Activated T-cell treated with anti-CD3 and anti-CD28 coated beads for 24 hours (primary cell): Measurements from ENCODE around the gene SYNJ2.
A peak's percentile ranks its signal among the peaks of the same experiment; 100 is the strongest.

ENCODE experiments used
- DNase-seq: peaks from one replicate; pipeline ENCODE4 v3.0.0-alpha.2; 2020; ENCODE audit warnings: low read depth

Gene SYNJ2

DNA sequence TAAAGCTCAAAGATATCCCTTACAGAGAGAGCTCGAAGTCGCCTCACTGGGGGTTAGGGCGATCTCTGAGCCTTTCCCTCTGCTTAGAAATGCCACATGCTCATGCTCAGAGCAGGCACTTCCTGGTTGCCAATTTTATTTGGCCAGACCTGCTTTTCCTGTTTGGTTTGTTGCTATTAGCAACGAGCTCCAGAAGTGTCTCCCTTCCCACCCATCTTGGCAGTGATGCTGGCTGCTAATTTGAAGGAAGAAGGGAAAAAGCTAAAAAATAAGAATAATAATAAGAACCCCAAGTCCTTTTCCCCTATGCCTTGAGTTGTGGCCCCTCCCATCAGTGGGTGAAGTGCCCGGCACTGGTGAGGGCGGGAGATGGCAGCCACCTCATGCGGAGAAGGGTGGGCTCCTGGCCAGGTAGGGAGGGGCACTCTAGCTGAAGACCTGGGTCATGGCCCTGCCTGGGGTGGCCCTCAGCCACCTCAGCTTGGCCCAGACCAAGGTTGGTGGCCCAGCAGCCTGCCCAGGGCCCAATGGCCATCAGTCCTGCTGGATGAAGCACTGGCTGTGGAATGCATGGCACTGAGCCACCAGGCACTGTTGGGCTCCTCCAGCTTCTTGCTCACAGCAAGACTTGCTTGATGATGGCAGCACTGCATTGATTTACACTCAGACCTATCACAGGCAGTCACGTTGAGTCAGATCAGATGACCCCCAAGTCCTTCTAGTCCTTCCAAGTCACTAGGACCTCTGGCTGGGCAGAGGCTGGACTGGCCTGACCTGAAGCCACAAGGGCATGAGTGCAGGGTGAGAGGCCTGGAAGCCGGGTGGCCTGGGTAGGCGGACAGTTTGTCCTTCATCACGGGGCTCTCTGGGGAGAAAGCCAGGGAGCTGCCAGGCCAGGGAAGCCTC is 79.0 kb downstream of the SYNJ2 start:
- DNase-seq = no peak

DNA sequence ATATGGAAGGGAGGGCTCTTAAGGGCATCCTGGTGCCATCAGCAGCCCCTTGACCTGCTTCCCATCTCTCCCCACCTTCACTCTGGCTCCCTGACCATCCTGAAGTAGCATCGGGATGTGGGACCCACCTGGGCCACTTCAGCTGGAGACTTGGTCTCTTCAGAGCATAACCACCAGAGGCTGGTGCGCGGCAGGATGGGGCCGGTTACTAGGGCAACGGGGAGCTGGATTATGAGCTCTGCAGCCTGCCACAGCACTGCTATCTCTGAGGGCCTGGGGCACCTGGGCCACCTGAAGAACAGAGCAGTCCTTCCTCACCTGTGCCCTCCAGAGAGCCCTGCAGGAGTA is 79.7 kb downstream of the SYNJ2 start:
- DNase-seq = no peak

DNA sequence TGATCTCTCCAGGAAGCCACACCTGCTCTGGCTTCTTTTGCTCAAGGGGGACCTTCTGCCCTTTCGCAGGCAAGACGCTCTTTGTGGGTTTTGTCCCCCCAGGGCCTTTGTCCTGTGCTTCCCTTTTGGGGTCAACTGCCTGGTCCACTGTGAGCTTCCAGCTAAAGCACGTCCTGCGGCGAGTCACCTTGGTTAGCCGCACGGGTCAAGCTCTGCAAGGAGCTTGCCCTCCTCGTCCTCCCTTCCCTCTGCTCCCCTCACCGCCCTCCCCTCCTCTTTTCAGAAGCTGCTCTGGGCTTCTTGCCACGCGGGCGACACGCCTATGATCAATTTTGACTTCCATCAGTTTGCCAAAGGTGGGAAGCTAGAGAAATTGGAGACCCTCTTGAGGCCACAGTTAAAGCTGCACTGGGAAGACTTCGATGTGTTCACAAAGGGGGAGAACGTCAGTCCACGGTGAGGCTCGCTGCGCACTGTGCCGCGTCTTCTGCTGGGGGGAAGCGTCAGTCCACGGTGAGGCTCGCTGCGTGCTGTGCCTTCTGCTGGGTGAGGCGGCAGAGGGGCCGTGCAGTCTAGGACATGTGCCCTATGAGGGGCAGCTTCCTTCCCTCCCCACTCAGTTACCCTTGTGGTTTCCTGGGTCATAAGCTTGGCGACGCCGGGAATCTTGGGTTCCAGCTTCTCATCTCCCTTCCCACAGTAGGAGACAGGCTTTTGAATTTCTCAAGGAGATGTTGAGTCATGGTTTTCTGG is 80.2 kb downstream of the SYNJ2 start:
- no peak for DNase-seq

DNA sequence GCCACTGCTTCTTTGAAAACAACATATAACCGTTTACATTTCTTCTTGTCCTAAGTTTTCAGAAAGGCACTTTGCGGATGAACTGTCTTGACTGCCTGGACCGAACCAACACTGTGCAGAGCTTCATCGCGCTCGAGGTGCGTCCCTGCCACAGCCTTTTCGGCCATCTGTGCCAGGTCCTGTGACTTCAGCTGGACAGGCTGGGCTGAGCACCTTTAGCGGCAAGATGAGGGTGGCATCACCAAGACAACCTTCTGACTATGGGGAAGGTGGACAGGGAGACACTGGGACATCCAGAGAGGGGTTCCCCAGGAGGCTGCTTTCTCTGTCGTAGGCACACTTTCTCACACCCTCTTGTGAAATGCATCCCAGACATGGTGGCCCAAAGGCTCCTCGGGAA is 82.1 kb downstream of the SYNJ2 start:
- DNase-seq = no peak

DNA sequence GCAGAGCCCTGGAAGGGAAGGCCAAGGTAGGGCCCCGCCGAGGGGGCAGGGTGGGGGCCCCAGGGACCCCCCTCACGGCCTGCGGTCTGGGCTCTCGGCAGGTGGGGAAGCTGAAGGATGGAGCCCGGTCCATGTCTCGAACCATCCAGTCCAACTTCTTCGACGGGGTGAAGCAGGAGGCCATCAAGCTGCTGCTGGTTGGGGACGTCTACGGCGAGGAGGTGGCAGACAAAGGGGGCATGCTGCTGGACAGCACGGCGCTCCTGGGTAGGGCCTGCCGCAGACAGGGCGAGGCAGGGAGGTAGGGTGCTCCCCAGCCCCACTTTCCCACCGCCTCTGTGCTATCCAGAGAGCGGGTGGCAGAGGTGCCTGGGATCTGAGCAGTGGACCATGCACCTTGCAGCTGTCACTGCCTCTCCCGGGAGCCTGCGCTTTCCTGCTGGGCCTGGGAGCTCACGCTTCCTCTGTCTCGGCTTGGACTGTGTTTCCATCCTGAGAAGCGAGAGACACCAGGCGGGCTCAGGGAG is 83.1 kb downstream of the SYNJ2 start:
- no peak for DNase-seq

DNA sequence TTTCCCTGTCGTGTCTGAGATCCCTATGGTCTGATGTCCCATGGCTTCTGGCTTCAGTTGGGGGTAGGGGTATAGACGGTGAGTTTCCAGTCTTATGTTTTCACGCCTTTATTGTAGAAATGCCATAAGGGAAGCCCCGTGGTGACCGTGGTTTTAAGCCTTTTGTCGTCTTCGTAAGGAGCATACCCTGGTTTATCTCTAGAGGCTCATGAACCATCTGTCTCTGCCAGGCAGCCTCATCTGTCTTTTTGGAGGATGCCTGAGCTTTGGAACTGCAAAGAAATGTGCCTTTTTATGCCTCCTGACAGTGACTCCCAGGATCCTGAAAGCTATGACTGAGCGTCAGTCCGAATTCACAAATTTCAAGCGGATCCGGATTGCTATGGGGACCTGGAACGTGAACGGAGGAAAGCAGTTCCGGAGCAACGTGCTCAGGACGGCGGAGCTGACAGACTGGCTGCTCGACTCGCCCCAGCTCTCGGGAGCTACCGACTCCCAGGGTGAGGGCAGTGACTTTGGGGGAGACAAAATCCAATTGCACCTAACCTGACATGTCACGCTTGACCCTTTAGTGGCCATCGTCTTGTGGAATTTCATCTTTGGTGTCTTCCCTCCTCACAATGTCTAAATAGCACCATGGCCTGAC is 84.6 kb downstream of the SYNJ2 start:
- no peak for DNase-seq

DNA sequence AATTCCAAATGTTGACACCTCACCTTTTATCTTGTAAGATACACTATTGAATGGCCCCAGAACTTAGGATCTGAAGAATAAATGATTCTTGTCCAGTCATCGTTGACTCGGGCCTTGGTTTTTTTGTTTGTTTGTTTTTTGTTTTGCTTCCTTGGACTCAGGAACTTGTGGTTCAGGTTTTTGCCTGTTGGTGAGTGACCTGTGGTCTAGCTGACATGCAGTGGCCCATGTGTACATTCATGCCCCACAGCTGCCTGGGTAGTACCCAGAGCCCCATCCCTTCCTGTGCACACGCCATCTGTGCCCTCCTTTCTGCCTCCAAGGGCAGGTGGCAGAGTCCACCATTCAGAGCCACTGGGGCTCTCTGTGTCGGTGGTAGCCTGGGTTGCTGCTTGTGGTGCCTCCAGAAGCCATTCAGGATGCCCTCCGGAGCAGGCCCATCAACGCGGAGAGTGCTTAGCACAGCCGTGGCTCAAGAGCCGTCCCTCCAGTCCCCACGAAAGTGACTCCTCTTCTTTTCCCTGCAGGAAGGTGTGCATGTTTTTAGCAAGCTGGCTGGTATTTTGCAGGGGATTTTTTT is 85.9 kb downstream of the SYNJ2 start:
- no peak for DNase-seq

DNA sequence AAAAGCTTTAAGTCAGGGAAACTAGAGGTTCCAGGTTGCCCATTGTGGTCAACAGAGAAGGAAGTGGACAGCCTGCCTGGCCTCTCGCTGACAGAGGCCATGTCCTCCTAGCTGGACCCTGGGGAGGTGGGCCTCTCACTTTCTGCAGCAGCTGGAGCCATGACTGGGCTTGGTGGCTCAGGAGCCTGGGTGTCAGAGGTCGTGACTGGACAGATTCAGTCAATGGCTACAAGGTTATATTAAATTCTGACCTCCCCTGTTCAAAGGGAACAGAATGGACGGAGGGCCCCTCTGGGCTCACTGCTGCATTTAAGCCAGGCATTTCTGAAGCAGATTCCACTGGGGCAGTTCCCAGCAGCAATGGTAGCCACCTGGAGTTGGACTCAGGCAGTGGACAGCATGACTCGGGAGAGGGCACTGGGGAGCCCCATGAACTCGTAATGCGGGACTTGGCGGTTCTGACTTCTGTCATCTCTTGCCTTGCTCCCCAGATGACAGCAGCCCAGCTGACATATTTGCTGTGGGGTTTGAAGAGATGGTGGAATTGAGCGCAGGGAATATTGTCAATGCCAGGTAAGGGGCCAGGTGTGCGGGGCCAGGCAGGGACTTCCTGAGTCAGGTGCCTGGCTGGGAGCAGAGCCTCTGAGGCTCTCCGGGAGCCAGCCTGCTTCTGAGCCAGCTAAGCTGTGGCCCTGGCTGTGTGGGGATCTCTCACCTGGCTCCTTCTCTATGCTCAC is 86.7 kb downstream of the SYNJ2 start:
- DNase-seq = no peak

DNA sequence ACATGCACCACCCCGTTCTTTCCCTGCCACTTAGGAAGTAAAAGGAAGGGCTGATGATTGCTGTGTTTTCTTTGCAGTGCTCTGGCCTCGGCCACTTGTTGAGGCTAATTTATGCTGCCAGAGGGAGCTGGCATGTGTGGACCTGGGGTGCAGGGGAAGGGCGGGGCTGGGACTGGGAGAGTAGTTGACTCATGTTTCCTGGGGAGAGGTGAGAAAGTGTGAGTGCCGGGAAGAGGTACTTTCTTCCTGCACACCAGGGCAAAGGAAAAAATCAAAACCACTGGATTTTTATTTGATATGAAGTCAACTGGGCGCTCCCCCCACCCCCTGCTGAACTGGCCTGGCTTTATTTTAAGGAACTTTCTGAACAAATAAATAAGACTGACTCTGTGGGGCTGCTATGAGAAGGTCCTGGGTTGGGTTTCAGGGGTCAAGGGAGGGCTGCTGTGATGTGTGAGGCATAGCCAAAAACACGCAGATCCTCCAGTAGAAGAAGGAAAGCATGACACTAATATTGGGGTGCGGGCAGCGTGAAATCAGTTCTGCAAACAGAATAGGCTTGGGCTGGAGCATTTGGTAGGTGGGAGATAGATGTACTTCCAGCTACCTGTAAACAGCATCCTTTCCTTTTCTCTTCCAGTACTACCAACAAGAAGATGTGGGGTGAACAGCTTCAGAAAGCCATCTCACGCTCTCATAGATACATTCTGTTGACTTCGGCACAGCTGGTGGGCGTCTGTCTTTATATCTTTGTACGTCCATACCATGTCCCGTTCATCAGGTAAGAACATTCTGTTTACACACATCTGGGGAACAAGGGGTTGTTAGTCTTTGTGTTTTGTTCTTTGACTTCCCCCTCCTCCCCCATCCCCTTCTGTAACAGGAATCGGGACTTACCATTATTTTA is 87.5 kb downstream of the SYNJ2 start:
- DNase-seq = no peak

DNA sequence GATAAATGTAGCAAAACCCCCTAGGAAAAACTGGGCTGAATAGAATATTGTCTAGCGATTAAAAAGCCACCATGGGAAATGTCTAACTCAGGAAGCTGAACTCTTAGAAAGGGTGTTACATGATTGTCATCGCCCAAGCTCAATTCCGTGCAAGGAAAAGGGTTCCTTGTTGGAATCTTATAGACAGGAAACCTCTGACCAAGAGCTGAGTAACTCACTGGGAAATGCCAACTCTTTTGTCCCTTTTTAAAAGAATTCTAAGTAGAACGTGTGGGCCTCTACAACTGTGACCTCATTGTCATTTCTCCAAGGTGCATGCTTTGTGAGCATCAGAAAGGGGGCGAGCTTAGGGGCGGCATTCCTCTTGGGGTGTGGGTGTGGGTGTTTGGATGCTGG is 88.1 kb downstream of the SYNJ2 start:
- DNase-seq = no peak

DNA sequence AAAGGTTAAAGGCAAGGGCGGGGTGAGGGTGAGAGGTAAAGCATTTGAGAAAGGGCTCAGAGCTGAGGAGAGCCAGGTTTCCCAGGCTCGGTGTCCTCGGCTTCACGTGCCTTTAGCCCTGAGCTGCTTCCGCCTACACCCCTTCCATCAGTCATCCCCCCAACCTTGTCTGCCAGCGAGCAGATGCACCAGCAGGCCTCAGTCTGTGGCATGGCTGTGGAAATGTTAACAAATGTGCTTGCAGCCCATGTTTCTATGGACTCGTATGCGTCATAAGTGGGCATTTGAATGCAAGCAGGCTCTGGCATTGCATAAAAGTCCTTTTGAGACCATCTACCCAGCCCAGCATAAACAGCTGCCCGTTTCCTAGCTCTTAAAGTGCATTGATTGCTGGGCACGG is 88.8 kb downstream of the SYNJ2 start:
- no peak for DNase-seq

DNA sequence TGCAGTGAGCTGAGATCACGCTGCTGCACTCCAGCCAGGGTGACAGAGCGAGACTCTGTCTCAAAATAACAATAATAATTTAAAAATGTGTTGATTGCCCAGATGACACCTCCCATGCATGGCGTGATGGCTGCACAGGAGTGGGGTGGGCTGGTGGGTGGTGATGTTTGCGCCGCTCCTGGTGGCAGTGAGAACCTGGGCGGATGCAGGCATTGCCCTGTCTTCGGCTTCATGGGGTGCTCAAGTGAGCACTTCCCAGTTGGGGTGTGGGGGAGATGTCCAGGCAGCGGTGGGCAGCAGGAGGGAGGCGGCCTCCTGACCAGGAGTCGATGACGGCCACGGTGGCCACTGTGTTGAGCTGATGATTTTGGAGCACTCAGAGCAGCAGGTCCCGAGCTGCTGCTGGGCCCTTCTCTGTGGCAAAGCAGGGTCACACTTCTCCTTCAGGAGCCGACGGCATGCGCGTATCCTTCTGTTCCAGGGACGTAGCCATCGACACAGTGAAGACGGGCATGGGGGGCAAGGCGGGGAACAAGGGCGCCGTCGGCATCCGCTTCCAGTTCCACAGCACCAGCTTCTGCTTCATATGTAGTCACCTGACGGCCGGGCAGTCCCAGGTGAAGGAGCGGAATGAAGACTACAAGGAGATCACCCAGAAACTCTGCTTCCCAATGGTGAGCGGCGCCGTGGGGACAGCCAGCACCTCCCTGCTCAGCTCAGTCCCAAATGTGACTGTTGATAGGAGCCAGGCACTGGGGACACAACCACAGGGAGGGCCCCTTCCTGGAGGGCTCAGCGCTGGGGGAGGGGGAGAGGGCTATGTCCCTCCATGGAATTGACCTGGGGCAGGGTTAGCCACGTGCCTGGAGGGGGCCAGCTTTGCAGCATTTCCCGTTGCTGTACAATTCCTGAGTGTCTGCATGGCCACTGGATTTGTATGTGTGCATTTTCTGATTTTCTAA is 89.7 kb downstream of the SYNJ2 start:
- DNase-seq = no peak

DNA sequence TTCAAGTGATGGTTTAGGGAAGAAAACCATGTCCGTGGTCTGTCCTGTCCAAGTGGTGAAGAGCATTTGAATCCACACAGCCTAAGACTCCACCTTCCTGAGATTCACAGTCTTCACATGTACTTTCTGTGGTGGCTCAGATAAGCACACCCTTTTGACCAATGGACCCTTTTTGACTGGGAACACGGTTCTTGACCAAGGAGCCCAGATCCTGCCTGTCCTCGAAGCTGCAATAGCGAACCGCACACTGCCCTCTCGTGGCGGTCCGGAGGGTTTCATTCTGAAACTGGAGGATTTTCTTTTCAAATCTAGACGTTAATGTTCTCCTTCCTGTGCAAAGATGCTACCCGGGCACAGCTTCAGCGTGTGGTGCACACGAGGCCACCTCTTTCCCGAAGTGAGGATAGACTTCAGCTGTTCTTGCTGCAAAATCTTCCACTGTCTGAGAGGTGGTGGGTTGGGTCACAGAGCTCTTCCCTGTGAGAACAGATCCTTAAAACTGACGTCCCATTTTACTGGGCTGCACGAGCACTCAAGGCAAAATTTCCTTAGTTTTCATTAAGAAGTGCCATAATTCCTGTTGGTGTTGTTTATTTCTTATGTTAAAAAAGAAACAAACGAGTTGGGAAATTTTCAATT is 90.5 kb downstream of the SYNJ2 start:
- DNase-seq = peak; percentile 55

DNA sequence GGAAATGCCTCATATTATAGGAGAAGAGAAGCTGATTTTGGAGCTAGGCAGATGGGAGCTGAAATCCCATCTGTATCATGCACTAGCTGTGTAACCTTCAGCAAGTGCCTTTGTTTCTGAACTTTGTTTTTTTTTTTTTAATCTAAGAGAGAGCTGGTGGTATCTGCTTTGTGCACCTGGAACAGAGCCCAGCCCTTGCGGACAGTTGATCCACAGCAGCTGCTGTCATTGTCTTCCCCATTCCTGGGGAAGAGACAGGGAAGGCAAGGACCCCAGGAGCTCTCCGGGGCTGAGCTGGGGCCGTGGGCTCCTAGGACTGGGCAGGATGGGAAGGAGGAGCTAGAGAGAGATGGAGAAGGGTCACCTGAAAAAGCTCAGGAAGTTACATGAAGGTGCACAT is 92.1 kb downstream of the SYNJ2 start:
- no peak for DNase-seq

DNA sequence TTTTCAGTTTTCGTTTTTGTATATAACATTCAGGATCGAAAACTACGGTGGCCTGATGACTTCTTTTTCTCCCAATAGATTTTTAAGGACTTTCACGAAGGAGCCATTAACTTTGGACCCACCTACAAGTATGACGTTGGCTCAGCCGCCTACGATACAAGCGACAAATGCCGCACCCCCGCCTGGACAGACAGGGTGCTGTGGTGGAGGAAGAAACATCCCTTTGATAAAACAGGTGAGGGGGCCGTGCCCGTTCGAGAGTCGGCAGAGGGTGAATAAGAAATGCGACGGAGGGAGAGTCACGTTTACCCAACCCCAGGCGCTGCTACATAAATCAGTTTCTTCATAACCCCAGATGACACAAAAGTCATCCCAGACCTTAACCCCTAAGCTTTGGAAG is 94.9 kb downstream of the SYNJ2 start:
- DNase-seq = no peak

DNA sequence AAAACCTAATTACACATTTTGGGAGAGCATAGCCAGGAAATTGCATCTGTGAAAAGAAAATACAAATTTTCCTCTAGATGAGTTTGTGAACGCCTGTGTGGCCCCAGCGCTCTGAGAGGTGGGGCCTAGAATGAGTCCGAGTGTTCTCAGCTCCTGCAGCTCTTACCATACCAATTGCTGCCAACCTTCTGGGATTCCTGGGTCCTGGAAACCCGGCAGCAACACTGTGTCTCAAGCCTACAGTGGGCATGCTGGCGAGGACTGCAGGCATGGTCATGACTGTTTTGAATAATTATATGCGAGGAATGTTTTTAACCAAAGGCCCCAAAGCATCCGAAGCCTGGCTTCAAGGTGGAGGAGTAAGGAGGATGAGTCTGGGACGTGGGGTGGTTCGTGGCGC is 96.0 kb downstream of the SYNJ2 start:
- DNase-seq = no peak

DNA sequence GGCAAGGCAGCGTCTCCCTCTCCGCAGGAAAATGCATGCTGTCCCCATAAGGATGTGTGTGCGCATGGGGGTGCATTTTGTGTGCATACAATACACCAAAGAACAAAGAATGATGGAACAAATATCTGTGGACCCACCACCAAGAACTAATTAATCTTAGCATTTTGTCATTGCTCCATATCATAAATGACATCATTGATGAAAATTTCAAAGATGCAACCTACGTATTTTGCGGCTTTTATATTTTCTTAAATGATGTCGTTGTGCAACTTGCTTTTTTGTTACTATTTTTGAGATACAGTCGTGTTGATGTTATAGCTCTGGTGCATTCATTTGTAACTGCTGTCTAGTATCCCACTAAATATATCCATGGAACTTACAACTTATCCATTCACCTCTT is 96.7 kb downstream of the SYNJ2 start:
- no peak for DNase-seq

DNA sequence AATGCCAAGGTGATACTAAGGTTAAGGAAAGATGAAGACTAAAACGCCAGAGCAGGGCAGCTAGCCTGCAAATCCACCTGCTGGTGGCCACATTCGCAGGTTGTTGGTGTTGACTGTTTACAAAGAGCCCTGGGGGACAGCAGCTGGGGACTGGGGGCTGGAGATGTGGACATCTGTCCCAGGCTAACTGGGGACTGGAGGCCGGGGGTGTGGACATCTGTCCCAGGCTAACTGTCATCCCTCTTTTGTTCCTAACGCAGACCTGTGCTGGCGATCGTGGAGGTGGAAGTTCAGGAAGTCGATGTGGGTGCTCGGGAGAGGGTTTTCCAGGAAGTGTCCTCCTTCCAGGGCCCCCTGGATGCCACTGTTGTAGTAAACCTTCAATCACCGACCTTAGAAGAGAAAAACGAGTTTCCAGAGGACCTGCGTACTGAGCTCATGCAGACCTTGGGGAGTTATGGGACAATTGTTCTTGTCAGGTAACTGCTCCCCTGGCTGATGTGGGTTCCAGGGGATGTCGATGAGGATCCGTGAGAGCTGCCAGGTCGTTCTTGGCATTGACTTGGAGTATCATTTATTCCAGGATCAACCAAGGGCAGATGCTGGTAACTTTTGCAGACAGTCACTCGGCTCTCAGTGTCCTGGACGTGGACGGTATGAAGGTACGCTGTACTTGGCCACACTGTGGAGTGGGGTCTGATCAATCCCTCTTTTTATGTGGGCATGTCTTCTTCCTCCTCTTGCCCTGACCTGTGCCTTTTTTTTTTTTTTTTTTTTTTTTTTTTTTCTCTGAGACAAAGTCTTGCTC is 99.4 kb downstream of the SYNJ2 start:
- no peak for DNase-seq
